HCT116 (cell line): ENCODE results near the gene STK39. TPM values are rescaled to one million over a fixed set of nuclear protein-coding genes. Genes with fewer than 3 reads are reported as not detected.

Experiments used
- ATAC-seq: fragments of 200-7000 bp; cut with Tn5 transposase; 2 replicates; pipeline ENCODE4 v1.9.1; 2020; ENCODE audit warnings: mild to moderate bottlenecking, moderate library complexity
- BruUV-seq: library from RNA; stranded (reverse); fragments of 400-500 nt; replicated peaks from 2 replicates; lab custom pipeline; 2021; lab: Mats Ljungman, UMichigan
- CTCF ChIA-PET: fragments of 300-600 bp; sonication (Branson Sonifier 250); formaldehyde crosslinking; loops from one replicate; lab custom pipeline; 2021; ENCODE audit warnings: antibody characterized with exemption; lab: Charles Lee
- POLR2A ChIA-PET: fragments of 300-600, 350-600 bp; sonication (Branson Sonifier 250); formaldehyde crosslinking; loops from one replicate; lab custom pipeline; 2021; ENCODE audit warnings: antibody characterized with exemption; lab: Charles Lee
- RAD21 ChIA-PET, 2 experiments: fragments of 300-600 bp; sonication (Branson Sonifier 250); formaldehyde crosslinking; loops; one replicate each; lab custom pipeline; 2023; ENCODE audit warnings: low total read pairs in 2 of 2; ENCODE audit not compliant: uncharacterized antibody in 2 of 2, unreplicated experiment in 2 of 2, low non-redundant PET in 1 of 2; lab: Charles Lee
- DNase-seq: peaks from one replicate; pipeline ENCODE4 v3.0.0-alpha.2; 2010; ENCODE audit warnings: low read depth, low spot score
- H2AFZ ChIP-seq: fragments of 200-600 bp; shearing (Covaris generic), sonication (generic); 2 replicates; pipeline ENCODE4 v1.6.1; 2017; ENCODE audit warnings: low read depth, mixed run types, mixed read lengths, antibody characterized with exemption, low read length; ENCODE audit not compliant: poor library complexity, severe bottlenecking
- H3K27ac ChIP-seq: 2 replicates; pipeline ENCODE4 v1.5.1; 2012; ENCODE audit warnings: low read depth, low read length
- H3K27me3 ChIP-seq: fragments of 200-600 bp; sonication (generic); 2 replicates; pipeline ENCODE4 v1.6.1; 2016; ENCODE audit warnings: mixed run types, low read length, mixed read lengths; ENCODE audit not compliant: insufficient read depth
- H3K36me3 ChIP-seq, 2 experiments: fragments of 200-500 bp in 1 of 2; fragments of 200-600 bp in 1 of 2; sonication (Bioruptor generic) in 1 of 2; sonication (generic) in 1 of 2; 2 replicates each; pipeline versions ENCODE4 v1.5.1 to v1.6.1; 2014 to 2016; ENCODE audit warnings: low read length in 2 of 2, inconsistent platforms in 1 of 2, mixed read lengths in 1 of 2, mixed run types in 1 of 2; ENCODE audit not compliant: insufficient read depth in 2 of 2, control insufficient read depth in 1 of 2
- H3K4me1 ChIP-seq, 2 experiments: fragments of 200-600 bp in 1 of 2; sonication (generic) in 1 of 2; 2 replicates each; pipeline versions ENCODE4 v1.5.1 to v1.6.1; 2012 to 2017; ENCODE audit warnings: low read length in 2 of 2, inconsistent platforms in 1 of 2, mild to moderate bottlenecking in 1 of 2, mixed read lengths in 1 of 2, mixed run types in 1 of 2, moderate library complexity in 1 of 2; ENCODE audit not compliant: insufficient read depth in 2 of 2, control insufficient read depth in 1 of 2
- H3K4me2 ChIP-seq: fragments of 200-600 bp; sonication (generic); 2 replicates; pipeline ENCODE4 v1.6.1; 2017; ENCODE audit warnings: mixed run types, low read length, mixed read lengths
- H3K4me3 ChIP-seq, 2 experiments: fragments of 200-600 bp in 1 of 2; sonication (generic) in 1 of 2; replicated peaks in 1 of 2; 2 replicates each; pipeline ENCODE4 v1.5.1; 2011 to 2016; ENCODE audit warnings: low read length in 2 of 2, control low read depth in 1 of 2, low read depth in 1 of 2, mild to moderate bottlenecking in 1 of 2, mixed read lengths in 1 of 2, mixed run types in 1 of 2
- H3K79me2 ChIP-seq: fragments of 200-600 bp; sonication (generic); 2 replicates; pipeline ENCODE4 v1.6.1; 2017; ENCODE audit warnings: mild to moderate bottlenecking, mixed run types, low read length, moderate library complexity, mixed read lengths; ENCODE audit not compliant: insufficient read depth
- H3K9ac ChIP-seq: fragments of 200-600 bp; sonication (generic); 2 replicates; pipeline ENCODE4 v1.6.1; 2016; ENCODE audit warnings: low read length, mixed read lengths
- H3K9me2 ChIP-seq: fragments of 200-600 bp; sonication (generic), shearing (Covaris generic); 2 replicates; pipeline ENCODE4 v1.6.1; 2017; ENCODE audit warnings: mixed run types, mild to moderate bottlenecking, moderate library complexity; ENCODE audit not compliant: insufficient read depth
- H3K9me3 ChIP-seq, 2 experiments: fragments of 200-500 bp in 1 of 2; fragments of 200-600 bp in 1 of 2; sonication (Bioruptor generic) in 1 of 2; sonication (generic) in 1 of 2; 2 replicates each; pipeline ENCODE4 v1.6.1; 2014 to 2017; ENCODE audit warnings: low read length in 2 of 2, mixed read lengths in 2 of 2, inconsistent platforms in 1 of 2, low read depth in 1 of 2, mild to moderate bottlenecking in 1 of 2, mixed run types in 1 of 2, moderate library complexity in 1 of 2; ENCODE audit not compliant: control insufficient read depth in 1 of 2, insufficient read depth in 1 of 2
- H4K20me1 ChIP-seq: fragments of 200-600 bp; sonication (generic), shearing (Covaris generic); 2 replicates; pipeline ENCODE4 v1.6.1; 2017; ENCODE audit warnings: mixed run types, mild to moderate bottlenecking, moderate library complexity; ENCODE audit not compliant: insufficient read depth
- JUND ChIP-seq: IDR thresholded peaks from 2 replicates; pipeline ENCODE4 v1.6.1; 2012
- SIN3A ChIP-seq: IDR thresholded peaks from 2 replicates; pipeline ENCODE4 v1.6.1; 2012; ENCODE audit warnings: low read depth
- ZFX ChIP-seq: fragments of 450-650 bp; IDR thresholded peaks from 2 replicates; pipeline ENCODE4 v1.6.1; 2017
- ZNF274 ChIP-seq: fragments of 200-500 bp; sonication (Bioruptor generic); IDR thresholded peaks from 2 replicates; pipeline ENCODE4 v1.6.1; 2014; ENCODE audit warnings: mild to moderate bottlenecking, low read depth, low read length, inconsistent platforms
- intact Hi-C: fragments of 100-400 bp; cut with micrococcal nuclease; formaldehyde crosslinking; loops from 2 replicates; pipeline ENCODE4 v1.10.0; 2022
- total RNA-seq: library from RNA; stranded (reverse); gene quantifications from one replicate; pipeline ENCODE4 v1.2.1, GENCODE V29; 2021; ENCODE audit not compliant: unreplicated experiment
- TF ChIP-seq, protein P1 (sequence below): IDR thresholded peaks from 2 replicates; pipeline ENCODE4 v1.6.1; 2012
- TF ChIP-seq, protein P2 (sequence below): IDR thresholded peaks from 2 replicates; pipeline ENCODE4 v1.6.1; 2011; ENCODE audit warnings: mild to moderate bottlenecking, low read length, moderate library complexity; ENCODE audit not compliant: insufficient replicate concordance; ENCODE audit errors: extremely low read depth

STK39 gene
- total RNA-seq, 1 experiment from 2014 or later = 118 TPM

GRCh38 chr2:168032091-168032490, 215.3 kb downstream of the STK39 start:
- DNase-seq = no peak

DNA sequence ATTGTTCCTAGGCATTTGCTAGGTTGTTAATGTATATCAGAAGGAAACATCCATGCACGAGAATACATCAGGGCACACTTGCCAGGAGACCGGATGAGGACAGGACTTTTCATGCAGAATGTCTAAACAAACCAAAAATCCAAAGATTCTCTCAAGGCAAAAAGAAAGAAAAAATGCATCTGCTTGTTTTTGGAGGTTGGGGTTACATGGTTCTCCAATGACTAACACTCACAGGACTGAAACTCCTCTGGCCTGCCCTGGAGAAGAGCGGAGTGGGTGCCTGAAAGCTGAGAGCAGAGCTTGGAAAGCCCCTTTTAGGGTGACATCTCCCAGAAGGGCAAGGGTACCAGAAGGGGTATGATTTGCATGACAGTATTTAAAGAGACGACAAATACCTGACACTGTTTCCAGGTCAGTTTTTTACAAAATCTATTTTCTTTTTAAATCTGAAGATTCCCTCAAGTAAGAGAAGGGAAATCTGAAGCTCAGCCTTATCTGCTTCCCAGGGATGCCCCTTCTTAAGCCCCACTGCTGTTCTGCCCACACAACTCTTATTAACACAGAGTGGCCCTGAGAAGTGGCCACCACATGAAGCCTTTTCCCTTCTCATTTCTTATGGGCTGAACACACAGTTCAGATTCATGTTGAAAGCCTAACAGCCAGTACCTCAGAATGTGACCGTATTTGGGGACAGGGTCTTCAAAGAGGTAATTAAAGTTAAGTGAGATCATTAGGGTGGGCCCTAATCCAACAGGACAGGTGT, 216.4 kb downstream of the STK39 start:
- no peak for DNase-seq
- Histone ChIP-seq H3K4me2 (no peak overlapping the region), H3K9me2 (no peaks in the 10 kb centered on the region), H3K27ac (no peak overlapping the region), H4K20me1 (peaks cover 4% of the 10 kb centered on the region; the same call in 1 of the 2 replicates), H3K36me3 (no peaks in the 10 kb centered on the region; a peak in 1 of 4 replicates), H3K79me2 (peaks cover 21% of the 10 kb centered on the region; the same call in 1 of the 2 replicates), H3K4me1 (no peaks in the 10 kb centered on the region), H3K9me3 (no peaks in the 10 kb centered on the region), H2AFZ (no peak overlapping the region), H3K27me3 (no peaks in the 10 kb centered on the region), H3K4me3 (no peak overlapping the region), H3K9ac (no peak overlapping the region)
- ChIA-PET RAD21 (no interaction called here), CTCF (no interaction called here), POLR2A (no interaction called here)
- no TSS peak for BruUV-seq
- TF ChIP-seq ZNF274 (no peak), ZFX (no peak), JUND (no peak), SIN3A (no peak)
- TF ChIP-seq, protein P1, sequence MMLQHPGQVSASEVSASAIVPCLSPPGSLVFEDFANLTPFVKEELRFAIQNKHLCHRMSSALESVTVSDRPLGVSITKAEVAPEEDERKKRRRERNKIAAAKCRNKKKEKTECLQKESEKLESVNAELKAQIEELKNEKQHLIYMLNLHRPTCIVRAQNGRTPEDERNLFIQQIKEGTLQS = no peak
- TF ChIP-seq, protein P2, sequence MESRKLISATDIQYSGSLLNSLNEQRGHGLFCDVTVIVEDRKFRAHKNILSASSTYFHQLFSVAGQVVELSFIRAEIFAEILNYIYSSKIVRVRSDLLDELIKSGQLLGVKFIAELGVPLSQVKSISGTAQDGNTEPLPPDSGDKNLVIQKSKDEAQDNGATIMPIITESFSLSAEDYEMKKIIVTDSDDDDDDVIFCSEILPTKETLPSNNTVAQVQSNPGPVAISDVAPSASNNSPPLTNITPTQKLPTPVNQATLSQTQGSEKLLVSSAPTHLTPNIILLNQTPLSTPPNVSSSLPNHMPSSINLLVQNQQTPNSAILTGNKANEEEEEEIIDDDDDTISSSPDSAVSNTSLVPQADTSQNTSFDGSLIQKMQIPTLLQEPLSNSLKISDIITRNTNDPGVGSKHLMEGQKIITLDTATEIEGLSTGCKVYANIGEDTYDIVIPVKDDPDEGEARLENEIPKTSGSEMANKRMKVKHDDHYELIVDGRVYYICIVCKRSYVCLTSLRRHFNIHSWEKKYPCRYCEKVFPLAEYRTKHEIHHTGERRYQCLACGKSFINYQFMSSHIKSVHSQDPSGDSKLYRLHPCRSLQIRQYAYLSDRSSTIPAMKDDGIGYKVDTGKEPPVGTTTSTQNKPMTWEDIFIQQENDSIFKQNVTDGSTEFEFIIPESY = no peak
- intact Hi-C loops = no loop called here
- ATAC-seq = no peak

More at GRCh38 chr2:168032091-168032490, 215.3 kb downstream of the STK39 start:
- no peaks in the 10 kb centered on the region for H3K4me1 ChIP-seq
- H2AFZ ChIP-seq = no peak overlapping the region
- H3K36me3 ChIP-seq = no peaks in the 10 kb centered on the region; a peak in 1 of 4 replicates
- intact Hi-C loops = no loop called here
- H3K79me2 ChIP-seq = peaks cover 21% of the 10 kb centered on the region; the same call in 1 of the 2 replicates
- no peak overlapping the region for H3K4me2 ChIP-seq
- no peak overlapping the region for H3K4me3 ChIP-seq
- peaks cover 4% of the 10 kb centered on the region; the same call in 1 of the 2 replicates for H4K20me1 ChIP-seq
- TF ChIP-seq, protein P1 = no peak
- TF ChIP-seq JUND = 0 out of 2 replicates have a peak, but pooled peaks have one; percentile 12
- RAD21 ChIA-PET = no interaction called here
- POLR2A ChIA-PET = no interaction called here
- no peaks in the 10 kb centered on the region for H3K9me3 ChIP-seq
- no peak overlapping the region for H3K27ac ChIP-seq
- H3K27me3 ChIP-seq = no peaks in the 10 kb centered on the region
- no peaks in the 10 kb centered on the region for H3K9me2 ChIP-seq
- BruUV-seq = no TSS peak
- H3K9ac ChIP-seq = no peak overlapping the region
- no peak for ATAC-seq
- CTCF ChIA-PET = no interaction called here
